ENCODE data around the gene GAL3ST2.

DNA sequence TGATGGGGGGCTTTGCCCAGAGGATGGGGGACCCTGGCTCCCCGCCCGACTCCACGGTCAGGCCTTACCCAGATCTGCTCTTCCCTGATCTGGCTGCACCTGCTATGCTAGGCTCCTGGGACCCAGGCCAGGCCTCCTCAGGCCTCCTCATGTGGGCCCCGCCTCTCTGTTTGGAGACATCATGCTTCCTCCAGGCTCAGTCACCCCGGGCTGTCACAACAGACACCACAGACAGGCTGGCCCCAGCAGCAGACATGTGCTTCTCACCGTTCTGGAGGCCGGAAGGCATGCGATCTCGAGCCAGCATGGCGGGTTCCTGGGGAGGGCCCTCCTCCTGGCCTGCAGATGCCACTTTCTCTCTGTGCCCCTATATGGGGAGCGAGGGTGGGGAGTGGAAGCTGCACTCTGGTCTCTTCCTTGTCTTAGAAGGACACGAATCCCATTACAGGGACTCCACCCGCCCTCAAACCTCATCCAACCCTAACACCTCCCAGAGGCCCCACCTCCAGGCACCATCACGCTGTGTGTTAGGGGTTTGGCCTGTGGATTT, 21.5 kb downstream of the GAL3ST2 start:
- TF ChIP-seq, protein P1, sequence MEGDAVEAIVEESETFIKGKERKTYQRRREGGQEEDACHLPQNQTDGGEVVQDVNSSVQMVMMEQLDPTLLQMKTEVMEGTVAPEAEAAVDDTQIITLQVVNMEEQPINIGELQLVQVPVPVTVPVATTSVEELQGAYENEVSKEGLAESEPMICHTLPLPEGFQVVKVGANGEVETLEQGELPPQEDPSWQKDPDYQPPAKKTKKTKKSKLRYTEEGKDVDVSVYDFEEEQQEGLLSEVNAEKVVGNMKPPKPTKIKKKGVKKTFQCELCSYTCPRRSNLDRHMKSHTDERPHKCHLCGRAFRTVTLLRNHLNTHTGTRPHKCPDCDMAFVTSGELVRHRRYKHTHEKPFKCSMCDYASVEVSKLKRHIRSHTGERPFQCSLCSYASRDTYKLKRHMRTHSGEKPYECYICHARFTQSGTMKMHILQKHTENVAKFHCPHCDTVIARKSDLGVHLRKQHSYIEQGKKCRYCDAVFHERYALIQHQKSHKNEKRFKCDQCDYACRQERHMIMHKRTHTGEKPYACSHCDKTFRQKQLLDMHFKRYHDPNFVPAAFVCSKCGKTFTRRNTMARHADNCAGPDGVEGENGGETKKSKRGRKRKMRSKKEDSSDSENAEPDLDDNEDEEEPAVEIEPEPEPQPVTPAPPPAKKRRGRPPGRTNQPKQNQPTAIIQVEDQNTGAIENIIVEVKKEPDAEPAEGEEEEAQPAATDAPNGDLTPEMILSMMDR (IDR thresholded peaks at IDR 0.05), result no peak
- no peak for TF ChIP-seq POLR2A (IDR thresholded peaks at IDR 0.05)

All from adrenal gland (tissue), 5 donors.